Omental fat pad (tissue), 4 donors: Measurements from ENCODE around the gene OR51G1. TPM values are rescaled to one million over a fixed set of nuclear protein-coding genes. Genes with fewer than 3 reads are reported as not detected.

Source experiments
- ATAC-seq: fragments of 150-250 bp; one replicate; pipeline ENCODE4 v1.9.1; 2016; ENCODE audit warnings: mild to moderate bottlenecking, moderate library complexity; ENCODE audit not compliant: low FRiP score
- DNase-seq: peaks from one replicate; pipeline ENCODE4 v3.0.0-alpha.2; 2019; ENCODE audit warnings: low spot score
- CTCF ChIP-seq, 3 donors: fragments of 450-650 bp; IDR thresholded peaks; one replicate each; pipeline ENCODE4 v1.5.1; 2016 to 2017; ENCODE audit warnings: antibody characterized with exemption in 3 of 3, mild to moderate bottlenecking in 3 of 3, moderate library complexity in 2 of 3
- total RNA-seq, 4 donors: library from RNA; depleted of rRNA; stranded (reverse); fragments of >200 nt; gene quantifications; one replicate each; pipeline ENCODE4 v1.1.0, GENCODE V29; 2016

Gene OR51G1
- total RNA-seq, 4 donors from 2014 or later = not detected

- TF ChIP-seq CTCF (IDR thresholded peaks at IDR 0.05) = no peak
- ATAC-seq (no peak), DNase-seq (no peak)
These were observed 43.0 kb downstream of the OR51G1 start for GRCh38 chr11:4881188-4881587.

Other genes with a start within 250 kb of the OR51G1 start
- gene OR51E2, start 226.5 kb downstream of the OR51G1 start, total RNA-seq = under 1 TPM in 1 of 4 donors, not detected in 3; 0.19 TPM
- not detected for gene MMP26, start 219.6 kb downstream of the OR51G1 start, total RNA-seq
- gene OR51F1, start 154.4 kb downstream of the OR51G1 start, total RNA-seq = not detected
- gene OR52R1, start 120.0 kb downstream of the OR51G1 start, total RNA-seq = not detected
- not detected for gene OR51F2, start 103.0 kb downstream of the OR51G1 start, total RNA-seq
- not detected for gene OR51S1, start 75.1 kb downstream of the OR51G1 start, total RNA-seq
- gene OR51T1, start 42.4 kb downstream of the OR51G1 start, total RNA-seq = not detected
- gene OR51A7, start 20.6 kb downstream of the OR51G1 start, total RNA-seq = not detected
- not detected for gene OR51G2, start 5.0 kb downstream of the OR51G1 start, total RNA-seq
- not detected for gene OR51A4, start 23.3 kb upstream of the OR51G1 start, total RNA-seq
- gene OR51A2, start 31.4 kb upstream of the OR51G1 start, total RNA-seq = not detected
- gene OR51L1, start 70.5 kb upstream of the OR51G1 start, total RNA-seq = not detected
- not detected for gene OR52J3, start 122.2 kb upstream of the OR51G1 start, total RNA-seq
- gene OR52E2, start 135.3 kb upstream of the OR51G1 start, total RNA-seq = not detected
- gene OR52E1, start 145.2 kb upstream of the OR51G1 start, total RNA-seq = not detected
- gene OR52A5, start 214.0 kb upstream of the OR51G1 start, total RNA-seq = not detected
- not detected for gene OR52A1, start 230.4 kb upstream of the OR51G1 start, total RNA-seq